ENCODE results near the gene BTBD9.

DNA sequence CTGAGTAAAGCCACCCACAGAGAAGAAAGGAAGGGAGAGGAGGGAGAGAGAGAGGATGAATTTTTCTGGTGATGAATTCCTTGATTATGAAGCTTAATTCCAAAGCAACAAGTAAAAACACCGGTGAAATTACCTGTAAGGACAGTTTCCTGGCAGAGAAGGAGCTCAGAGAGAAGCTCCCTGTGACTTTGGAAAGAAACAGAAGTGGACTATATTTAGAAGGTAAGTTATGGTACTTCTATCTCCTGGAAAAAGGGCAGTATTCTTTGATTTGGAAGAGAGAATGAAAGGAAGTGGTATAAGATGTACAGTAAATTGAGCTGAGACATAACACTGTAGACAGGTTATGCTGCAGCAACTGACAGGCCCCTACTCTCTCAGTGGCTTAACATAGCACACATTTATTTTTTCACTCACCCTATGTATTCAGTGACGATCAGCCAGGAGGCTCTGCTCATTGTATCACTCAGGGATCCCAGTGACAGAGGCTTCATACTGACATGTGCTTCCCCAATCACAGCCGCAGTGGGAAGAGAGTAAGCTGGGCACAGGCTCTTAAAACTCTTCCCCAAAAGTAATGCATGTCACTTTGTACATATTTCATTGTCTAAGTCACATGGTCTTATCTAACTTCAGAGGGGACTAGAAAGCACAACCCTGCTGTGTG lies 349.5 kb downstream of the BTBD9 start:
- TF ChIP-seq ZBTB7A (IDR thresholded peaks at IDR 0.05; ENCODE audit: borderline replicate concordance, control insufficient read depth, low read depth, low read length) (no peak), BRCA1 (IDR thresholded peaks at IDR 0.05) (no peak), BRCA1 (CRISPR knock-in tag; IDR thresholded peaks at IDR 0.05) (no peak), MAFK (IDR thresholded peaks at IDR 0.05; ENCODE audit: low read length) (no peak), ZNF280A (IDR thresholded peaks at IDR 0.05; ENCODE audit: low read depth, partially characterized antibody) (no peak), SMAD2 (IDR thresholded peaks at IDR 0.05; ENCODE audit: low read depth, low read length) (no peak), JUN (IDR thresholded peaks at IDR 0.05; ENCODE audit: borderline replicate concordance, low read depth, low read length) (no peak), JUN (CRISPR knock-in tag; IDR thresholded peaks at IDR 0.05; ENCODE audit: borderline replicate concordance) (no peak), HDAC1 (IDR thresholded peaks at IDR 0.05) (no peak), RNF2 (IDR thresholded peaks at IDR 0.05) (no peak), ZNF124 (CRISPR knock-in tag; IDR thresholded peaks at IDR 0.05) (no peak), CBX3 (IDR thresholded peaks at IDR 0.05; ENCODE audit: borderline replicate concordance in 1 of 2, low read length in 2 of 2) (no peak)
- TF ChIP-seq, protein P1, sequence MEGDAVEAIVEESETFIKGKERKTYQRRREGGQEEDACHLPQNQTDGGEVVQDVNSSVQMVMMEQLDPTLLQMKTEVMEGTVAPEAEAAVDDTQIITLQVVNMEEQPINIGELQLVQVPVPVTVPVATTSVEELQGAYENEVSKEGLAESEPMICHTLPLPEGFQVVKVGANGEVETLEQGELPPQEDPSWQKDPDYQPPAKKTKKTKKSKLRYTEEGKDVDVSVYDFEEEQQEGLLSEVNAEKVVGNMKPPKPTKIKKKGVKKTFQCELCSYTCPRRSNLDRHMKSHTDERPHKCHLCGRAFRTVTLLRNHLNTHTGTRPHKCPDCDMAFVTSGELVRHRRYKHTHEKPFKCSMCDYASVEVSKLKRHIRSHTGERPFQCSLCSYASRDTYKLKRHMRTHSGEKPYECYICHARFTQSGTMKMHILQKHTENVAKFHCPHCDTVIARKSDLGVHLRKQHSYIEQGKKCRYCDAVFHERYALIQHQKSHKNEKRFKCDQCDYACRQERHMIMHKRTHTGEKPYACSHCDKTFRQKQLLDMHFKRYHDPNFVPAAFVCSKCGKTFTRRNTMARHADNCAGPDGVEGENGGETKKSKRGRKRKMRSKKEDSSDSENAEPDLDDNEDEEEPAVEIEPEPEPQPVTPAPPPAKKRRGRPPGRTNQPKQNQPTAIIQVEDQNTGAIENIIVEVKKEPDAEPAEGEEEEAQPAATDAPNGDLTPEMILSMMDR (IDR thresholded peaks at IDR 0.05 in 2 of 3, conservative IDR thresholded peaks at IDR 0.05 in 1 of 3; ENCODE audit: insufficient read depth in 2 of 3, low read depth in 1 of 3, low read length in 3 of 3), result no peak
- TF ChIP-seq, protein P2, sequence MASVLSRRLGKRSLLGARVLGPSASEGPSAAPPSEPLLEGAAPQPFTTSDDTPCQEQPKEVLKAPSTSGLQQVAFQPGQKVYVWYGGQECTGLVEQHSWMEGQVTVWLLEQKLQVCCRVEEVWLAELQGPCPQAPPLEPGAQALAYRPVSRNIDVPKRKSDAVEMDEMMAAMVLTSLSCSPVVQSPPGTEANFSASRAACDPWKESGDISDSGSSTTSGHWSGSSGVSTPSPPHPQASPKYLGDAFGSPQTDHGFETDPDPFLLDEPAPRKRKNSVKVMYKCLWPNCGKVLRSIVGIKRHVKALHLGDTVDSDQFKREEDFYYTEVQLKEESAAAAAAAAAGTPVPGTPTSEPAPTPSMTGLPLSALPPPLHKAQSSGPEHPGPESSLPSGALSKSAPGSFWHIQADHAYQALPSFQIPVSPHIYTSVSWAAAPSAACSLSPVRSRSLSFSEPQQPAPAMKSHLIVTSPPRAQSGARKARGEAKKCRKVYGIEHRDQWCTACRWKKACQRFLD (CRISPR knock-in tag; IDR thresholded peaks at IDR 0.05), result no peak
